ENCODE measurements around the gene ARL14EPL. TPM values are rescaled to one million over a fixed set of nuclear protein-coding genes. Genes with fewer than 3 reads are reported as not detected.

ARL14EPL gene
- total RNA-seq, 1 experiment from 2014 or later: 0.37 TPM

- BruUV-seq (replicated peaks): no TSS peak
- Histone ChIP-seq H3K27ac (no peak overlapping the region), H4K20me1 (ENCODE audit: insufficient read depth) (no peaks in the 10 kb centered on the region), H3K27me3 (ENCODE audit: insufficient read depth, low read depth) (no peaks in the 10 kb centered on the region), H3K9me3 (ENCODE audit: insufficient read depth, low read depth) (no peaks in the 10 kb centered on the region), H3K4me3 (no peak overlapping the region), H3F3A (ENCODE audit: insufficient read depth, low read depth) (no peaks in the 10 kb centered on the region), H3K36me3 (ENCODE audit: low read depth) (no peaks in the 10 kb centered on the region), H3K79me2 (ENCODE audit: low read depth) (no peaks in the 10 kb centered on the region), H3K9me2 (ENCODE audit: insufficient read depth) (no peaks in the 10 kb centered on the region), H2AFZ (no peak overlapping the region), H3K4me2 (no peak overlapping the region), H3K4me1 (replicated peaks; ENCODE audit: insufficient read depth) (no peaks in the 10 kb centered on the region)
- TF ChIP-seq, protein P1, sequence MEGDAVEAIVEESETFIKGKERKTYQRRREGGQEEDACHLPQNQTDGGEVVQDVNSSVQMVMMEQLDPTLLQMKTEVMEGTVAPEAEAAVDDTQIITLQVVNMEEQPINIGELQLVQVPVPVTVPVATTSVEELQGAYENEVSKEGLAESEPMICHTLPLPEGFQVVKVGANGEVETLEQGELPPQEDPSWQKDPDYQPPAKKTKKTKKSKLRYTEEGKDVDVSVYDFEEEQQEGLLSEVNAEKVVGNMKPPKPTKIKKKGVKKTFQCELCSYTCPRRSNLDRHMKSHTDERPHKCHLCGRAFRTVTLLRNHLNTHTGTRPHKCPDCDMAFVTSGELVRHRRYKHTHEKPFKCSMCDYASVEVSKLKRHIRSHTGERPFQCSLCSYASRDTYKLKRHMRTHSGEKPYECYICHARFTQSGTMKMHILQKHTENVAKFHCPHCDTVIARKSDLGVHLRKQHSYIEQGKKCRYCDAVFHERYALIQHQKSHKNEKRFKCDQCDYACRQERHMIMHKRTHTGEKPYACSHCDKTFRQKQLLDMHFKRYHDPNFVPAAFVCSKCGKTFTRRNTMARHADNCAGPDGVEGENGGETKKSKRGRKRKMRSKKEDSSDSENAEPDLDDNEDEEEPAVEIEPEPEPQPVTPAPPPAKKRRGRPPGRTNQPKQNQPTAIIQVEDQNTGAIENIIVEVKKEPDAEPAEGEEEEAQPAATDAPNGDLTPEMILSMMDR (conservative IDR thresholded peaks at IDR 0.05): peak; percentile 93
- TF ChIP-seq EZH2 (IDR thresholded peaks at IDR 0.05; ENCODE audit: low read depth): no peak
- POLR2A ChIA-PET (ENCODE audit: unreplicated experiment): no interaction called here
- DNase-seq: peak in 1 of 2 experiments; percentile 11
- intact Hi-C loops (cut with micrococcal nuclease; ENCODE audit: unreplicated experiment): loop anchor here (1.0 to 5.0 kb wide), 4 partner anchors 36 to 970 kb away; partner anchors contain the start of gene ARL14EPL
- CTCF ChIA-PET: interaction anchor here (1.1 kb wide), 1 partner anchor 180 kb away, joined by 3 read pairs; no protein-coding TSS in a partner anchor
Measured at GRCh38 chr5:116068028-116068632, 35.9 kb downstream of the ARL14EPL start.

DNA sequence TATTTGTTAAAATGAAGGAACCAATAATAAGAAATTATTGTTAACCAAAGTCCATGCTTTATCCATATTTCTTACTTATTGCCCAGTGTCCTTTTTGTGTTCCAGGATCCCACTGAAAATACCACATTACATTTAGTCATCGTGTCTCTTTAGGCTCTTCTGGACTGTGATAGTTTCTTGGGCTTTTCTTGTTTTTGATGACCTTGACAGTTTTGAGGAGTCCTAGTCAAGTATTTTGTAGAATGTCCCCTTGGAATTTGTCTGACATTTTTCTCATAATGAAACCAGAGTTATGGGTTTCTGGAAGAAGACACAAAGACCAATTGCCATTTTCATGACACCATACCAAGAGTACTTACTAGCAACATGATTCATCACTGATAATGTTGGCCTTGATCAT, 38.9 kb downstream of the ARL14EPL start:
- Histone ChIP-seq H3K27me3 (ENCODE audit: insufficient read depth, low read depth) (no peaks in the 10 kb centered on the region), H3K9me2 (ENCODE audit: insufficient read depth) (no peaks in the 10 kb centered on the region), H2AFZ (no peak overlapping the region), H3K4me2 (no peak overlapping the region), H3K4me1 (replicated peaks; ENCODE audit: insufficient read depth) (no peaks in the 10 kb centered on the region), H3K4me3 (no peak overlapping the region), H3K36me3 (ENCODE audit: low read depth) (no peaks in the 10 kb centered on the region), H3K79me2 (ENCODE audit: low read depth) (no peaks in the 10 kb centered on the region), H3F3A (ENCODE audit: insufficient read depth, low read depth) (no peaks in the 10 kb centered on the region), H3K27ac (no peak overlapping the region), H4K20me1 (ENCODE audit: insufficient read depth) (no peaks in the 10 kb centered on the region), H3K9me3 (ENCODE audit: insufficient read depth, low read depth) (no peaks in the 10 kb centered on the region)
- no peak for TF ChIP-seq EZH2 (IDR thresholded peaks at IDR 0.05; ENCODE audit: low read depth)
- TF ChIP-seq, protein P1 (conservative IDR thresholded peaks at IDR 0.05): no peak
- POLR2A ChIA-PET (ENCODE audit: unreplicated experiment): no interaction called here
- intact Hi-C loops (cut with micrococcal nuclease; ENCODE audit: unreplicated experiment): no loop called here
- DNase-seq: no peak
- BruUV-seq (replicated peaks): no TSS peak
- CTCF ChIA-PET: no interaction called here

DNA sequence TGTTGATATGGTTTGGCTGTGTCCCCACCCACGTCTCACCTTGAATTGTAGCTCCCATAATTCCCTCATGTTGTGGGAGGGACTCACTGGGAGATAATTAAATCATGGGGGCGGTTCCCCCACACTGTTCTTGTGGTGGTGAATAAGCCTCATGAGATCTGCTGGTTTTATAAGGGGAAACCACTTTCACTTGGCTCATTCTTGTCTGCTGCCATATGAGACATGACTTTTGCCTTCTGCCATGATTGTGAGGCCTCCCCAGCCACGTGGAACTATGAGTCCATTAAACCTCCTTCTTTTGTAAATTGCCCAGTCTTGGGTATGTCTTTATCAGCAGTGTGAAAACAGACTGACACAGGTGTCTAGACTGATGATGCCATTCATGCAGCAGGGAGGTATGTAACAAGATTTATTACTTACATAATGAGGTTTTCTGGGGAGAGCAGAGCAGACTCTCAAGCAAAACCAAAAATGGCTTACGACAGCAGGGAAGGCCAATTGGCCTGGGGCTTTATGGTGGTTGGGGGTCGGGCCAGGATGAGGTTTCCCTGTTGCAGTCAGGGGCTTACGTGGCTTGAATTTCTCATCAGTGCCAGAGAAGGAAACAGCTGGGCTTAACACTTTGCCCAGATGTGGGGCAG, 43.0 kb downstream of the ARL14EPL start:
- Histone ChIP-seq H3F3A (ENCODE audit: insufficient read depth, low read depth) (no peaks in the 10 kb centered on the region), H3K9me2 (ENCODE audit: insufficient read depth) (no peaks in the 10 kb centered on the region), H2AFZ (no peak overlapping the region), H3K27me3 (ENCODE audit: insufficient read depth, low read depth) (no peaks in the 10 kb centered on the region), H3K27ac (no peak overlapping the region), H3K4me2 (no peak overlapping the region), H3K36me3 (ENCODE audit: low read depth) (no peaks in the 10 kb centered on the region), H4K20me1 (ENCODE audit: insufficient read depth) (no peaks in the 10 kb centered on the region), H3K4me1 (replicated peaks; ENCODE audit: insufficient read depth) (no peaks in the 10 kb centered on the region), H3K9me3 (ENCODE audit: insufficient read depth, low read depth) (no peaks in the 10 kb centered on the region), H3K4me3 (no peak overlapping the region), H3K79me2 (ENCODE audit: low read depth) (no peaks in the 10 kb centered on the region)
- DNase-seq: no peak
- CTCF ChIA-PET: no interaction called here
- TF ChIP-seq EZH2 (IDR thresholded peaks at IDR 0.05; ENCODE audit: low read depth): no peak
- TF ChIP-seq, protein P1 (conservative IDR thresholded peaks at IDR 0.05): no peak
- intact Hi-C loops (cut with micrococcal nuclease; ENCODE audit: unreplicated experiment): no loop called here
- BruUV-seq (replicated peaks): no TSS peak
- POLR2A ChIA-PET (ENCODE audit: unreplicated experiment): no interaction called here
